HEK293 (cell line): ENCODE measurements around the gene TMEM63B.

ENCODE experiments used
- CTCF ChIA-PET: fragments of 350-600 bp; formaldehyde crosslinking; extraction: SDS; loops from one replicate; lab custom pipeline; 2021; ENCODE audit warnings: antibody characterized with exemption; lab: Yijun Ruan, JAX
- POLR2A ChIA-PET: fragments of 300-600 bp; formaldehyde crosslinking; extraction: SDS; loops from one replicate; lab custom pipeline; 2020; ENCODE audit warnings: antibody characterized with exemption, inconsistent platforms; lab: Yijun Ruan, JAX
- H3K27ac ChIP-seq: fragments of 200-500 bp; sonication (Bioruptor generic); 2 replicates; pipeline ENCODE4 v1.5.1; 2014; ENCODE audit warnings: low read depth, low read length, control low read depth, inconsistent platforms; ENCODE audit errors: extremely low read depth
- H3K36me3 ChIP-seq, 2 experiments: fragments of 200-500 bp in 1 of 2; sonication (Bioruptor generic) in 1 of 2; 1 replicate in 1 of 2; 2 replicates in 1 of 2; pipeline ENCODE4 v1.5.1; 2014 to 2017; ENCODE audit warnings: inconsistent platforms in 2 of 2, low read length in 2 of 2; ENCODE audit not compliant: control insufficient read depth in 2 of 2, insufficient read depth in 1 of 2
- H3K4me1 ChIP-seq: fragments of 200-500 bp; sonication (Bioruptor generic); 2 replicates; pipeline ENCODE4 v1.5.1; 2014; ENCODE audit warnings: mild to moderate bottlenecking, low read length, inconsistent platforms; ENCODE audit not compliant: control insufficient read depth, insufficient read depth
- H3K4me3 ChIP-seq: 2 replicates; pipeline ENCODE4 v1.5.1; 2011; ENCODE audit warnings: low read depth, mild to moderate bottlenecking, control low read depth, low read length, moderate library complexity
- H3K9me3 ChIP-seq: fragments of 200-500 bp; sonication (Bioruptor generic); 2 replicates; pipeline ENCODE4 v1.5.1; 2014; ENCODE audit warnings: low read depth, low read length, inconsistent platforms; ENCODE audit not compliant: control insufficient read depth, insufficient read depth
- FEZF1 ChIP-seq: fragments of 450-650 bp; formaldehyde crosslinking; IDR thresholded peaks from 2 replicates; pipeline ENCODE4 v1.5.1; 2016; ENCODE audit warnings: missing biosample characterization, missing genetic modification characterization
- GLI2 ChIP-seq: fragments of 450-650 bp; formaldehyde crosslinking; IDR thresholded peaks from 2 replicates; pipeline ENCODE4; 2017; ENCODE audit warnings: missing biosample characterization, missing genetic modification characterization, low read depth, borderline replicate concordance
- GLIS1 ChIP-seq: fragments of 450-650 bp; formaldehyde crosslinking; IDR thresholded peaks from 2 replicates; pipeline ENCODE4 v1.5.1; 2016; ENCODE audit warnings: missing biosample characterization, missing genetic modification characterization
- KLF1 ChIP-seq: fragments of 450-650 bp; formaldehyde crosslinking; IDR thresholded peaks from 2 replicates; pipeline ENCODE4 v1.5.1; 2016; ENCODE audit warnings: missing biosample characterization, missing genetic modification characterization
- KLF17 ChIP-seq: fragments of 450-650 bp; formaldehyde crosslinking; IDR thresholded peaks from 2 replicates; pipeline ENCODE4 v1.5.1; 2016; ENCODE audit warnings: missing biosample characterization, missing genetic modification characterization
- PBX3 ChIP-seq: sonication (generic); formaldehyde crosslinking; IDR thresholded peaks from 2 replicates; pipeline ENCODE4 v1.8.1; 2022; ENCODE audit warnings: mild to moderate bottlenecking, moderate library complexity, missing genetic modification reagents
- PRDM2 ChIP-seq: fragments of 450-650 bp; formaldehyde crosslinking; IDR thresholded peaks from 2 replicates; pipeline ENCODE4 v1.5.1; 2016; ENCODE audit warnings: missing biosample characterization, missing genetic modification characterization, borderline replicate concordance
- REPIN1 ChIP-seq: fragments of 450-650 bp; formaldehyde crosslinking; IDR thresholded peaks from 2 replicates; pipeline ENCODE4 v1.5.1; 2017; ENCODE audit warnings: missing biosample characterization, missing genetic modification characterization, low read depth
- SP7 ChIP-seq: fragments of 450-650 bp; formaldehyde crosslinking; IDR thresholded peaks from 2 replicates; pipeline ENCODE4 v1.5.1; 2016; ENCODE audit warnings: missing biosample characterization, missing genetic modification characterization
- ZBTB17 ChIP-seq: fragments of 450-650 bp; formaldehyde crosslinking; IDR thresholded peaks from 2 replicates; pipeline ENCODE4 v1.5.1; 2016; ENCODE audit warnings: missing biosample characterization, missing genetic modification characterization
- ZFHX2 ChIP-seq: fragments of 450-650 bp; formaldehyde crosslinking; conservative IDR thresholded peaks from 2 replicates; pipeline ENCODE4 v1.5.1; 2016; ENCODE audit warnings: missing biosample characterization, missing genetic modification characterization
- ZFP69B ChIP-seq: fragments of 450-650 bp; formaldehyde crosslinking; IDR thresholded peaks from 2 replicates; pipeline ENCODE4 v1.5.1; 2016; ENCODE audit warnings: missing biosample characterization, missing genetic modification characterization
- ZIC2 ChIP-seq: fragments of 450-650 bp; formaldehyde crosslinking; IDR thresholded peaks from 2 replicates; pipeline ENCODE4 v1.5.1; 2016; ENCODE audit warnings: missing biosample characterization, missing genetic modification characterization
- ZNF155 ChIP-seq: fragments of 450-650 bp; formaldehyde crosslinking; IDR thresholded peaks from 2 replicates; pipeline ENCODE4 v1.5.1; 2016; ENCODE audit warnings: missing biosample characterization, missing genetic modification characterization
- ZNF2 ChIP-seq: fragments of 450-650 bp; formaldehyde crosslinking; IDR thresholded peaks from 2 replicates; pipeline ENCODE4 v1.5.1; 2016; ENCODE audit warnings: missing biosample characterization, missing genetic modification characterization
- ZNF274 ChIP-seq, 2 experiments: fragments of 200-500 bp in 1 of 2; fragments of 450-650 bp in 1 of 2; sonication (Bioruptor generic) in 1 of 2; formaldehyde crosslinking in 1 of 2; IDR thresholded peaks; 2 replicates each; pipeline versions ENCODE4 v1.5.1 to v1.6.1; 2014 to 2016; ENCODE audit warnings: borderline replicate concordance in 1 of 2, inconsistent platforms in 1 of 2, low read length in 1 of 2, missing biosample characterization in 1 of 2, missing genetic modification characterization in 1 of 2
- ZNF280D ChIP-seq: fragments of 450-650 bp; formaldehyde crosslinking; IDR thresholded peaks from 2 replicates; pipeline ENCODE4 v1.5.1; 2016; ENCODE audit warnings: missing biosample characterization, missing genetic modification characterization
- ZNF341 ChIP-seq: fragments of 450-650 bp; formaldehyde crosslinking; IDR thresholded peaks from 2 replicates; pipeline ENCODE4; 2016; ENCODE audit warnings: low read depth, missing biosample characterization, missing genetic modification characterization
- ZNF366 ChIP-seq: fragments of 450-650 bp; formaldehyde crosslinking; conservative IDR thresholded peaks from 2 replicates; pipeline ENCODE4 v1.5.1; 2016; ENCODE audit warnings: missing biosample characterization, missing genetic modification characterization
- ZNF394 ChIP-seq: fragments of 450-650 bp; formaldehyde crosslinking; IDR thresholded peaks from 2 replicates; pipeline ENCODE4 v1.5.1; 2016; ENCODE audit warnings: missing biosample characterization, missing genetic modification characterization, mild to moderate bottlenecking, moderate library complexity, borderline replicate concordance
- ZNF624 ChIP-seq: fragments of 450-650 bp; formaldehyde crosslinking; IDR thresholded peaks from 2 replicates; pipeline ENCODE4 v1.5.1; 2017; ENCODE audit warnings: missing biosample characterization, missing genetic modification characterization
- ZNF747 ChIP-seq: fragments of 450-650 bp; formaldehyde crosslinking; IDR thresholded peaks from 2 replicates; pipeline ENCODE4 v1.5.1; 2016; ENCODE audit warnings: missing biosample characterization, missing genetic modification characterization
- ZNF776 ChIP-seq: fragments of 450-650 bp; formaldehyde crosslinking; IDR thresholded peaks from 2 replicates; pipeline ENCODE4 v1.5.0; 2017; ENCODE audit warnings: missing biosample characterization, missing genetic modification characterization, borderline replicate concordance
- ZNF785 ChIP-seq: fragments of 450-650 bp; formaldehyde crosslinking; IDR thresholded peaks from 2 replicates; pipeline ENCODE4 v1.5.1; 2016; ENCODE audit warnings: missing biosample characterization, missing genetic modification characterization
- ZNF837 ChIP-seq: fragments of 450-650 bp; formaldehyde crosslinking; IDR thresholded peaks from 2 replicates; pipeline ENCODE4 v1.5.1; 2016; ENCODE audit warnings: missing biosample characterization, missing genetic modification characterization

Gene TMEM63B

GRCh38 chr6:44102527-44102926 lies 24.8 kb upstream of the TMEM63B start (continued):
- TF ChIP-seq ZNF280D = no peak
- no peak for TF ChIP-seq GLI2 (tag by site-specific recombination)
- TF ChIP-seq ZNF341 (tag by site-specific recombination) = peak; percentile 97
- TF ChIP-seq ZNF747 = no peak
- TF ChIP-seq PRDM2 (tag by site-specific recombination) = no peak
- TF ChIP-seq KLF1 (tag by site-specific recombination) = no peak
- TF ChIP-seq ZNF776 (tag by site-specific recombination) = no peak
- no peak for TF ChIP-seq ZFP69B
- no peak for TF ChIP-seq ZNF2 (tag by site-specific recombination)
- peak; percentile 83 for TF ChIP-seq ZIC2
- no peak for TF ChIP-seq ZBTB17 (tag by site-specific recombination)
- TF ChIP-seq GLIS1 (tag by site-specific recombination) = peak; percentile 85
- no peak for TF ChIP-seq SP7
- TF ChIP-seq ZNF366 (tag by site-specific recombination) = no peak
- no peak for TF ChIP-seq REPIN1

GRCh38 chr6:44104481-44105021 lies 22.8 kb upstream of the TMEM63B start:
- POLR2A ChIA-PET = no interaction called here
- H3K36me3 ChIP-seq = peaks cover 11 to 83% of the 10 kb centered on the region in 2 experiments; a peak in 2 of 3 replicates
- TF ChIP-seq FEZF1 (tag by site-specific recombination) = no peak
- TF ChIP-seq ZNF624 = no peak
- TF ChIP-seq REPIN1 = no peak
- TF ChIP-seq ZNF785 (tag by site-specific recombination) = no peak
- TF ChIP-seq ZFP69B = no peak
- TF ChIP-seq PBX3 (CRISPR knock-in tag) = no peak
- no peak for TF ChIP-seq ZNF394 (tag by site-specific recombination)
- TF ChIP-seq ZNF274 (IDR thresholded peaks at IDR 0.05; ENCODE audit: low read length) = no peak
- TF ChIP-seq ZNF274 (tag by site-specific recombination; IDR thresholded peaks at IDR 0.05; ENCODE audit: borderline replicate concordance) = no peak
- TF ChIP-seq ZFHX2 (tag by site-specific recombination) = no peak
- no peak for TF ChIP-seq KLF17 (tag by site-specific recombination)
- no peak for TF ChIP-seq ZNF155 (tag by site-specific recombination)
- no peak for TF ChIP-seq ZNF837 (tag by site-specific recombination)

More at GRCh38 chr6:44104481-44105021, 22.8 kb upstream of the TMEM63B start:
- Histone ChIP-seq H3K27ac (no peak overlapping the region), H3K4me3 (no peak overlapping the region), H3K9me3 (no peaks in the 10 kb centered on the region), H3K4me1 (0 out of 2 replicates have a peak, but pooled peaks cover 4% of the 10 kb centered on the region)
- CTCF ChIA-PET = interaction anchor here (1.0 kb wide), 1 partner anchor 235 kb away, joined by 3 read pairs; no protein-coding TSS in a partner anchor
